Breast epithelium (tissue), 3 donors: ENCODE measurements around the gene TMEM161B.

Experiments
- CTCF ChIP-seq, 3 donors: fragments of 450-650 bp; IDR thresholded peaks; one replicate each; pipeline ENCODE4 v1.5.1; 2016 to 2017; ENCODE audit warnings: antibody characterized with exemption in 3 of 3, mild to moderate bottlenecking in 3 of 3, moderate library complexity in 3 of 3
- POLR2A ChIP-seq: fragments of 450-650 bp; IDR thresholded peaks from one replicate; pipeline ENCODE4 v1.6.1; 2016; ENCODE audit warnings: antibody characterized with exemption, mild to moderate bottlenecking, moderate library complexity

GRCh38 chr5:88150747-88151146 lies 117.9 kb downstream of the TMEM161B start:
- no peak for TF ChIP-seq CTCF (IDR thresholded peaks at IDR 0.05)
- TF ChIP-seq POLR2A, result no peak
